Vagina (tissue), 2 donors: ENCODE results near the gene CHN2. TPM values are rescaled to one million over a fixed set of nuclear protein-coding genes. Genes with fewer than 3 reads are reported as not detected.

Experiments
- DNase-seq, 2 donors: peaks; one replicate each; pipeline ENCODE4 v3.0.0-alpha.2; 2017; ENCODE audit errors: extremely low spot score in 2 of 2
- H3K27ac ChIP-seq: fragments of 200-600 bp; sonication (generic); one replicate; pipeline ENCODE4 v1.5.1; 2019
- H3K27me3 ChIP-seq: fragments of 200-600 bp; sonication (generic); one replicate; pipeline ENCODE4 v1.5.1; 2019
- H3K36me3 ChIP-seq, 2 donors: fragments of 200-600 bp; sonication (generic); one replicate each; pipeline ENCODE4 v1.5.1; 2017 to 2019
- H3K4me1 ChIP-seq: fragments of 200-600 bp; sonication (generic); one replicate; pipeline ENCODE4 v1.5.1; 2019
- H3K4me3 ChIP-seq, 2 donors: fragments of 200-600 bp; sonication (generic); 1 replicate in 1 of 2; 2 replicates in 1 of 2; pipeline ENCODE4 v1.5.1; 2016 to 2019
- H3K9me3 ChIP-seq: fragments of 200-600 bp; sonication (generic); one replicate; pipeline ENCODE4 v1.5.1; 2019
- CTCF ChIP-seq, 3 experiments: fragments of 450-650 bp in 2 of 3; fragments of 200-600 bp in 1 of 3; sonication (generic) in 1 of 3; IDR thresholded peaks; one replicate each; pipeline ENCODE4 v1.5.1; 2017 to 2019; ENCODE audit warnings: antibody characterized with exemption in 3 of 3, mild to moderate bottlenecking in 2 of 3, moderate library complexity in 2 of 3
- POLR2A ChIP-seq, 2 donors: fragments of 450-650 bp; IDR thresholded peaks; one replicate each; pipeline ENCODE4 v1.6.1; 2017; ENCODE audit warnings: antibody characterized with exemption in 2 of 2, mild to moderate bottlenecking in 2 of 2, moderate library complexity in 2 of 2
- POLR2AphosphoS5 ChIP-seq, 2 donors: sonication (generic); formaldehyde crosslinking; IDR thresholded peaks; one replicate each; pipeline ENCODE4 v1.9.0; 2017; ENCODE audit warnings: antibody characterized with exemption in 2 of 2, mild to moderate bottlenecking in 2 of 2, low read depth in 1 of 2; ENCODE audit not compliant: insufficient read depth in 1 of 2
- intact Hi-C: fragments of 100-400 bp; cut with DNase I; formaldehyde crosslinking; loops from one replicate; pipeline ENCODE4 v1.15.1; 2023
- total RNA-seq: library from RNA; depleted of rRNA; stranded (reverse); fragments of >200 nt; gene quantifications from one replicate; pipeline ENCODE4 v1.2.3, GENCODE V29; 2016

Gene CHN2
- total RNA-seq, 1 donor from 2014 or later, result 11.0 TPM

- DNase-seq, result no peak
- Histone ChIP-seq H3K4me1 (no peaks in the 10 kb centered on the region), H3K9me3 (no peaks in the 10 kb centered on the region), H3K36me3 (no peaks in the 10 kb centered on the region), H3K4me3 (no peak overlapping the region), H3K27ac (no peak overlapping the region), H3K27me3 (no peaks in the 10 kb centered on the region)
- intact Hi-C loops, result no loop called here
- TF ChIP-seq CTCF (IDR thresholded peaks at IDR 0.05) (no peak), POLR2AphosphoS5 (IDR thresholded peaks at IDR 0.05; ENCODE audit: insufficient read depth in 1 of 2, low read depth in 1 of 2) (no peak), POLR2A (IDR thresholded peaks at IDR 0.05) (no peak)
Measured at GRCh38 chr7:29216128-29216527, 21.6 kb downstream of the CHN2 start.

GRCh38 chr7:29217113-29217512 is 22.5 kb downstream of the CHN2 start:
- H3K27ac ChIP-seq, result no peak overlapping the region
- H3K27me3 ChIP-seq, result no peaks in the 10 kb centered on the region
- no peak overlapping the region for H3K4me3 ChIP-seq
- TF ChIP-seq CTCF (IDR thresholded peaks at IDR 0.05) (no peak), POLR2A (IDR thresholded peaks at IDR 0.05) (no peak)
- H3K9me3 ChIP-seq, result no peaks in the 10 kb centered on the region
- no peaks in the 10 kb centered on the region for H3K4me1 ChIP-seq
- no peaks in the 10 kb centered on the region for H3K36me3 ChIP-seq
- DNase-seq, result no peak
- intact Hi-C loops, result no loop called here

GRCh38 chr7:29224726-29225125 is 30.2 kb downstream of the CHN2 start:
- Histone ChIP-seq H3K4me1 (no peaks in the 10 kb centered on the region), H3K27ac (no peak overlapping the region), H3K27me3 (no peaks in the 10 kb centered on the region), H3K4me3 (no peak overlapping the region), H3K36me3 (no peaks in the 10 kb centered on the region), H3K9me3 (no peaks in the 10 kb centered on the region)
- TF ChIP-seq POLR2AphosphoS5 (IDR thresholded peaks at IDR 0.05; ENCODE audit: insufficient read depth in 1 of 2, low read depth in 1 of 2) (no peak), CTCF (IDR thresholded peaks at IDR 0.05) (no peak), POLR2A (IDR thresholded peaks at IDR 0.05) (no peak)
- intact Hi-C loops, result no loop called here
- DNase-seq, result no peak

GRCh38 chr7:29228289-29229011 is 33.9 kb downstream of the CHN2 start:
- Histone ChIP-seq H3K27ac (no peak overlapping the region), H3K9me3 (no peaks in the 10 kb centered on the region), H3K36me3 (no peaks in the 10 kb centered on the region), H3K27me3 (no peaks in the 10 kb centered on the region), H3K4me3 (no peak overlapping the region), H3K4me1 (no peaks in the 10 kb centered on the region)
- TF ChIP-seq POLR2A (IDR thresholded peaks at IDR 0.05) (no peak), POLR2AphosphoS5 (IDR thresholded peaks at IDR 0.05; ENCODE audit: insufficient read depth in 1 of 2, low read depth in 1 of 2) (no peak)
- intact Hi-C loops, result no loop called here
- DNase-seq, result no peak

GRCh38 chr7:29229066-29229465 is 34.5 kb downstream of the CHN2 start:
- Histone ChIP-seq H3K36me3 (no peaks in the 10 kb centered on the region), H3K4me1 (no peaks in the 10 kb centered on the region), H3K27ac (no peak overlapping the region), H3K9me3 (no peaks in the 10 kb centered on the region), H3K4me3 (no peak overlapping the region), H3K27me3 (no peaks in the 10 kb centered on the region)
- TF ChIP-seq POLR2AphosphoS5 (IDR thresholded peaks at IDR 0.05; ENCODE audit: insufficient read depth in 1 of 2, low read depth in 1 of 2), result no peak
- TF ChIP-seq POLR2A (IDR thresholded peaks at IDR 0.05), result no peak
- TF ChIP-seq CTCF (IDR thresholded peaks at IDR 0.05), result no peak
- intact Hi-C loops, result no loop called here
- no peak for DNase-seq
